ENCODE data around the gene LMAN2. TPM values are rescaled to one million over a fixed set of nuclear protein-coding genes. Genes with fewer than 3 reads are reported as not detected.

LMAN2 gene
- total RNA-seq, 1 experiment from 2014 or later = 106 TPM

DNA sequence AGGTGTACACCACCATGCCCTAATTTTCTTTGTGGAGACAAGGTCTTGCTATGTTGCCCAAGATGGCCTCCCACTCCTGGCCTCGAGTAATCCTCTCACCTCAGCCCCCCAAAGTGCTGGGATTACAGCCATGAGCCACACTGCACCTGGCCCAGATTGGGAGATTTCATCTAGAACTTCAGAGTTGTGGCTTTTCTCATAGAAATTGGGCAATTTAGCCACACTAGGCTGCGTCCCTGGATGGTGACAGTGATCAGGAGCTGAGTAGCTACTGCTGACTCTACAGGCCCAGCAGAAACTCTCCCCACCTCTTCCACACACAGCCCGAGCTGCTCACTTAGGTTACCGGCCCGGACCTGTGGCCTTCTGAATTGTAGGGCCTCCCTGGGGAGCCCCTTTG lies 41.3 kb upstream of the LMAN2 start:
- Histone ChIP-seq H4K5ac (ENCODE audit: insufficient read length, low read depth, low read length) (no peak overlapping the region), H3K4ac (ENCODE audit: low read depth, low read length) (no peak overlapping the region), H2AK5ac (ENCODE audit: insufficient read length, low read length) (no peak overlapping the region), H2BK20ac (ENCODE audit: low read depth, low read length, poor library complexity, severe bottlenecking) (no peak overlapping the region), H3K14ac (ENCODE audit: insufficient read depth, low read length) (no peak overlapping the region), H3T11ph (ENCODE audit: low read length) (no peak overlapping the region), H2BK12ac (ENCODE audit: insufficient read length, low read depth, low read length) (no peak overlapping the region), H3K4me2 (ENCODE audit: insufficient read depth, insufficient read length, low read length) (no peak overlapping the region), H3K27me3 (ENCODE audit: insufficient read depth, low read length) (no peaks in the 10 kb centered on the region; the same call in 1 of the 2 replicates), H2BK5ac (ENCODE audit: insufficient read length, low read length) (no peak overlapping the region), H3K9me3 (ENCODE audit: control insufficient read depth, low read depth, low read length) (no peaks in the 10 kb centered on the region), H2BK120ac (ENCODE audit: low read depth, low read length, poor library complexity, severe bottlenecking) (no peak overlapping the region), H4K20me1 (ENCODE audit: control insufficient read depth, insufficient read depth, insufficient read length) (no peaks in the 10 kb centered on the region), H3K4me1 (ENCODE audit: insufficient read depth, low read length) (no peaks in the 10 kb centered on the region; the same call in 1 of the 2 replicates), H3K56ac (ENCODE audit: insufficient read length, low read depth, low read length) (no peak overlapping the region), H3K79me1 (ENCODE audit: insufficient read depth, low read depth, low read length, poor library complexity, severe bottlenecking) (no peaks in the 10 kb centered on the region), H3K23me2 (ENCODE audit: insufficient read length, low read depth, low read length, poor library complexity, severe bottlenecking) (no peaks in the 10 kb centered on the region), H4K8ac (replicated peaks; ENCODE audit: insufficient read length, low read depth, low read length) (no peak overlapping the region), H4K91ac (ENCODE audit: insufficient read length, low read depth, low read length) (no peak overlapping the region), H3K18ac (ENCODE audit: insufficient read length, low read depth, low read length) (no peak overlapping the region), H3K23ac (ENCODE audit: insufficient read length, low read depth, low read length) (no peak overlapping the region), H3K9ac (ENCODE audit: extremely low read depth, insufficient read length, low read length) (no peak overlapping the region), H3K79me2 (ENCODE audit: insufficient read depth, low read length) (no peaks in the 10 kb centered on the region), H2BK15ac (ENCODE audit: low read depth, low read length) (no peak overlapping the region), H2AFZ (ENCODE audit: low read length) (no peak overlapping the region), H3K27ac (ENCODE audit: insufficient read length, low read depth, low read length) (no peak overlapping the region)
- Mint-ChIP-seq H3K4me3 (no peak overlapping the region), H3K27me3 (ENCODE audit: low read depth) (peaks cover 53% of the 10 kb centered on the region), H3K27ac (no peak overlapping the region; a peak in 1 of 7 replicates), H3K36me3 (ENCODE audit: insufficient read depth in 1 of 3, low read depth in 3 of 3) (no peaks in the 10 kb centered on the region), H3K9me3 (no peaks in the 10 kb centered on the region), H3K4me1 (peaks cover 27 to 33% of the 10 kb centered on the region in 2 experiments)
- TF ChIP-seq, protein P1, sequence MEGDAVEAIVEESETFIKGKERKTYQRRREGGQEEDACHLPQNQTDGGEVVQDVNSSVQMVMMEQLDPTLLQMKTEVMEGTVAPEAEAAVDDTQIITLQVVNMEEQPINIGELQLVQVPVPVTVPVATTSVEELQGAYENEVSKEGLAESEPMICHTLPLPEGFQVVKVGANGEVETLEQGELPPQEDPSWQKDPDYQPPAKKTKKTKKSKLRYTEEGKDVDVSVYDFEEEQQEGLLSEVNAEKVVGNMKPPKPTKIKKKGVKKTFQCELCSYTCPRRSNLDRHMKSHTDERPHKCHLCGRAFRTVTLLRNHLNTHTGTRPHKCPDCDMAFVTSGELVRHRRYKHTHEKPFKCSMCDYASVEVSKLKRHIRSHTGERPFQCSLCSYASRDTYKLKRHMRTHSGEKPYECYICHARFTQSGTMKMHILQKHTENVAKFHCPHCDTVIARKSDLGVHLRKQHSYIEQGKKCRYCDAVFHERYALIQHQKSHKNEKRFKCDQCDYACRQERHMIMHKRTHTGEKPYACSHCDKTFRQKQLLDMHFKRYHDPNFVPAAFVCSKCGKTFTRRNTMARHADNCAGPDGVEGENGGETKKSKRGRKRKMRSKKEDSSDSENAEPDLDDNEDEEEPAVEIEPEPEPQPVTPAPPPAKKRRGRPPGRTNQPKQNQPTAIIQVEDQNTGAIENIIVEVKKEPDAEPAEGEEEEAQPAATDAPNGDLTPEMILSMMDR (conservative IDR thresholded peaks at IDR 0.05) = no peak
- DNase-seq = no peak
- no CpG with 5 or more reads among the region's 5 CpGs for WGBS (ENCODE audit: extremely low coverage, insufficient read length, low lambda C conversion rate)
